Anterior cingulate cortex (tissue), 58 donors: ENCODE data around the gene SPDYE5.

Experiments used
- DNase-seq, 58 donors: peaks; one replicate each; lab custom pipeline; 2025; lab: John Stamatoyannopoulos, UW

SPDYE5 gene

DNA sequence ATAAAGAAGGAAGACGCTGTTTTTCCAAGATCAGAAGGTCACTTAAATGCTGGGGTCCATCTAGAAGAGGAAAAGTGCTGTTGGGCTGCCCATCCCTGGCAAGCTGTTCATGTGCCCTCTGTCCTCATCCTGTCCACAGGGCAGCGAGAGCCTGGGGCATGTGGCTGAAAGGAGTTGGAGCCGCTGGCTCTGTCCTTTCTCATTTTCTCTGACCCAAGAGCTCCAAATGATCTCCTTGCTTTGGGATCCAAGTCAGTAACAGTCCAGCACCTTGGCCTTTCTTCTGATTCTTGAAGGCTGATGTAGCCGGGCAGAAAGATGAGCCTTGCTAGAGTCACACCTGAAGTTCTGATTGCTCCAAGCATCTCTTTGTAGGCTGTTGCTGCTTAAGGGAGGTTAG, 44.4 kb downstream of the SPDYE5 start:
- DNase-seq: no peak

- DNase-seq: no peak
These were observed 44.9 kb downstream of the SPDYE5 start for GRCh38 chr7:75536940-75537538.

GRCh38 chr7:75537731-75538130, 45.6 kb downstream of the SPDYE5 start:
- no peak for DNase-seq

- DNase-seq: no peak
These were observed 54.3 kb downstream of the SPDYE5 start for GRCh38 chr7:75546237-75547015.
